ENCODE data around the gene EGLN1.
"Not testable (repeated sequence)": the region's sequence is repeated elsewhere in the genome, so short reads cannot be mapped to it uniquely, and the experiment has no call there.

- not testable (repeated sequence) for TF ChIP-seq CTCF (conservative IDR thresholded peaks at IDR 0.05; ENCODE audit: low read length); EZH2phosphoT487 (IDR thresholded peaks at IDR 0.05; ENCODE audit: borderline replicate concordance, low read depth, low read length)
Observed at GRCh38 chr1:231471027-231471426, 48.9 kb upstream of the EGLN1 start.
